GM18517 (cell line): ENCODE measurements around the gene FBXW8.

Experiments used
- ATAC-seq: cut with Tn5 transposase; IDR thresholded peaks from one replicate; pipeline ENCODE4 v1.9.1; 2021; ENCODE audit warnings: mild to moderate bottlenecking, moderate library complexity; ENCODE audit not compliant: unreplicated experiment

Gene FBXW8

GRCh38 chr12:116990971-116991966 is 80.5 kb downstream of the FBXW8 start:
- ATAC-seq, result no peak

- no peak for ATAC-seq
These were observed 85.3 kb downstream of the FBXW8 start for GRCh38 chr12:116996093-116996492.

GRCh38 chr12:116996621-116997020 is 85.9 kb downstream of the FBXW8 start:
- no peak for ATAC-seq

GRCh38 chr12:116999066-116999465 is 88.3 kb downstream of the FBXW8 start:
- no peak for ATAC-seq

GRCh38 chr12:117000316-117000715 is 89.6 kb downstream of the FBXW8 start:
- ATAC-seq, result no peak

GRCh38 chr12:117002051-117002817 is 91.5 kb downstream of the FBXW8 start:
- no peak for ATAC-seq

- ATAC-seq, result no peak
These were observed 93.2 kb downstream of the FBXW8 start for GRCh38 chr12:117003883-117004404.

GRCh38 chr12:117005417-117006046 is 94.8 kb downstream of the FBXW8 start:
- ATAC-seq, result no peak

- no peak for ATAC-seq
These were observed 95.6 kb downstream of the FBXW8 start for GRCh38 chr12:117006333-117006732.

- ATAC-seq, result no peak
These were observed 96.8 kb downstream of the FBXW8 start for GRCh38 chr12:117007577-117007976.

- ATAC-seq, result no peak
These were observed 99.0 kb downstream of the FBXW8 start for GRCh38 chr12:117009759-117010158.

GRCh38 chr12:117010693-117011451 is 100.1 kb downstream of the FBXW8 start:
- no peak for ATAC-seq

- no peak for ATAC-seq
These were observed 101.4 kb downstream of the FBXW8 start for GRCh38 chr12:117011988-117012805.

GRCh38 chr12:117013726-117014125 is 103.0 kb downstream of the FBXW8 start:
- no peak for ATAC-seq

GRCh38 chr12:117014342-117014887 is 103.7 kb downstream of the FBXW8 start:
- no peak for ATAC-seq

- no peak for ATAC-seq
These were observed 105.1 kb downstream of the FBXW8 start for GRCh38 chr12:117015811-117016210.

- ATAC-seq, result no peak
These were observed 107.1 kb downstream of the FBXW8 start for GRCh38 chr12:117017807-117018206.

GRCh38 chr12:117018276-117018675 is 107.5 kb downstream of the FBXW8 start:
- ATAC-seq, result no peak

GRCh38 chr12:117018685-117019084 is 107.9 kb downstream of the FBXW8 start:
- no peak for ATAC-seq
